ENCODE results near the gene PLCB3. TPM values are rescaled to one million over a fixed set of nuclear protein-coding genes. Genes with fewer than 3 reads are reported as not detected.
A peak's percentile ranks its signal among the peaks of the same experiment; 100 is the strongest.
"Not testable (repeated sequence)": the region's sequence is repeated elsewhere in the genome, so short reads cannot be mapped to it uniquely, and the experiment has no call there.

The PLCB3 gene
- total RNA-seq, 1 experiment from 2014 or later: 12.6 TPM

DNA sequence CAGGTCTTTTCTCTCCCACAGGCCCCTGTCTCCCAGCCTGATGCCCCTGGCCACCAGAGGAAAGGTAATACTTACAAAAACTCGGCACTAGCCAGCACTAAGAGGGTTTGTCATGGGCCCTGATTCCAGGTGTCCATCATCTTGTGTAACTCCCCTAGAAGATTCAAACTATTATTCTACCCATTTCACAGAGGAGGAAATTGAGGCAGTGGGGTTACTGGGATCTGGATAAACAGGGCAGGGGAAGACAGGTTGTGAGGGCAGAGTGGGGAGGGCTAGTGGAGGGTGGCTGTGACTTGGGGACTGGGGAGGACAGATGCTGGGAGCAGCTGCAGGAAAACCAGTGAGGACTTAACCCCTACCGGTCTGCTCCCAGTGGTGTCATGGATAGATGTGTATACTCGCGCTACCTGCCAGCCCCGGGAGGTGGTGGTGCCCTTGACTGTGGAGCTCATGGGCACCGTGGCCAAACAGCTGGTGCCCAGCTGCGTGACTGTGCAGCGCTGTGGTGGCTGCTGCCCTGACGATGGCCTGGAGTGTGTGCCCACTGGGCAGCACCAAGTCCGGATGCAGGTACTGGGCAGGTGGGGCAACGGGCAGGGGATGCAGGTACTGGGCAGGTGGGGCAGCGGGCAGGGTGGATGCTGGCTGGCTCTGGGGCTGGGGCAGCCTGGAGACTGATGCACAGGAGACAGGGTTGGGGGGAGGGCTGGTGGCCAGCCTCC is 15.7 kb upstream of the PLCB3 start:
- DNase-seq (ENCODE audit: low spot score): no peak

DNA sequence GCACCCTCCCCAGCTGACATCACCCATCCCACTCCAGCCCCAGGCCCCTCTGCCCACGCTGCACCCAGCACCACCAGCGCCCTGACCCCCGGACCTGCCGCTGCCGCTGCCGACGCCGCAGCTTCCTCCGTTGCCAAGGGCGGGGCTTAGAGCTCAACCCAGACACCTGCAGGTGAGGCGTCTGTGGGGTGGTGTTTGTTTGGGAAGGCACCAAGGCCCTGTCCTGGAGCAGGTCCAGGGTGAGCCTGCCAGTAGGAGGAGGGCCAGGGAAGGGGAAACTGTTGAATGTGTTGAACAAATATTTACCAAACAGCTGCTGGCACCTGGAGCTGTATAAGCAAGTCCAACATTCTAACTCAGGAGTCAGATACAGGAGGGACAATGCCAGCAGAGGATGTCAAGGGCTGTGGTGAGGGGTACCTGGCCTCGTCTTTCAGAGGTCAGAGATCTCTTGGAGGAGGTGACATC is 13.8 kb upstream of the PLCB3 start:
- DNase-seq (ENCODE audit: low spot score): no peak

DNA sequence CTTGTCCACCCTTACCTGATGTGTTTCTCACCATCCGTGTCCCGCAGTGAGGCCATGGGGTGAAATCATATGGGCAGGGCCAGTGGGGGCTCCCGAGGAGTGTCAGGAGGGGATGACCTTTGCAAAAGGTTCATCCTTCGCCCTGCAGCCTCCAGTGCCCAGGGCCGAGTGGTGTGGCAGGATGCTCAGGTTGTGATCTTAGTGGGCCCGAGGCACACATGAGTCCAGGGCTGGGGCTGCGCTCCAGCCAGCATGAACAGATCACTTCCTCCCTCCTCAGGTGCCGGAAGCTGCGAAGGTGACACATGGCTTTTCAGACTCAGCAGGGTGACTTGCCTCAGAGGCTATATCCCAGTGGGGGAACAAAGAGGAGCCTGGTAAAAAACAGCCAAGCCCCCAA is 13.3 kb upstream of the PLCB3 start:
- DNase-seq (ENCODE audit: low spot score): no peak

DNA sequence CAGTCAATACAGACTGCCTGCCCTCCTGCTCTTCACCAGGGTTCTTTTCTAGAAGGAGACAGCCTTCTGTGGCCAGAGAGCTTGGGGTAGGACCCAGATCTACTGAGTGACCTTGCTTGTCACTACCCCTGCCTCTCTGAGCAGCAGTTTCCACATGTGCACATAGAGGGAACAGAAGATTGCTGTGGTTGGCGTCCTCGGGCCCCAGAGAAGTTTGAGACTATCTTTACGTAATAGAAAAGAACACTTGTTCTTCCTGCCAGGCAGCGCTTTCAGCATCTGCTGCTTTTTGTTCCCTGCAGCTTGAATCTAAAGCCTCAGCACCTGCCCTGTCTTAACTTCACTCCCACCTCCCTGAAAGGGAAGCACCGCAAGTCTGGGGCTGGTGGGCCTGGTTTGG is 12.3 kb upstream of the PLCB3 start:
- DNase-seq (ENCODE audit: low spot score): no peak

DNA sequence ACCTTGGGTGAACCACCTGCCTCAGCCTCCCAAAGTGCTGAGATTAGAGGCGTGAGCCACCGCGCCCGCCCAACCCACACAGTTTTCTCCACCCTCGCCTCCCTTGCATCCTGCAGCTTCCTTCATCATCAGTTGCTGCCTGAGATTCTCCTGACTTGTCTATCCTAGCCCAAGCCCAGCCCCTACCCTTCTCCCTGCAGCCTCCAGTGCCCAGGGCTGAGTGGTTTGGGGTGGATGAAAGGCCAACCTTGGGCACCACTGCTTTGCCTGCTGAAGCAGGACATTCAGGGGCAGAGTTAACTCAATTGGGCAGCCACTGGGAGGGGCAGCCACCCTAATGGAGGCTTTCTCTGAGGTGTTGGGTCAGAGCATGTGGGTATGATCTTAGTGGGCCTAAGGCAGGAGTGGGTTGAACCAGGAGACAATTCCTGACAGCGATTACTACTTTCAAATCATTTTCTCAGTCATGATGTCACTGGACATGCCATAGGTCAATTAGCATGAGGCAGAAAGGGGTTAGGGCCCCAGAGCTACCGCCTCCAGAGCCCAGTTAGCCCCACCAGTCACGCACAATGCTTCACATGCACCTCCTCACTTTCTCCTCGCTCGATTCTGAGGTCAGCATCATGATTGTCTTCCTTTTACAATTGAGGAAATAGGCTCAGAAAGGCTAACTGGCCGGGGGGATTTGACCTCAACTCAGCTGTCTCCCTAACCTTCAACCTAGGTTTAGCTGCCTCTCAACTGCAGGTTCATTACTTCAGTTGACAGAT is 11.5 kb upstream of the PLCB3 start:
- no peak for DNase-seq (ENCODE audit: low spot score)

DNA sequence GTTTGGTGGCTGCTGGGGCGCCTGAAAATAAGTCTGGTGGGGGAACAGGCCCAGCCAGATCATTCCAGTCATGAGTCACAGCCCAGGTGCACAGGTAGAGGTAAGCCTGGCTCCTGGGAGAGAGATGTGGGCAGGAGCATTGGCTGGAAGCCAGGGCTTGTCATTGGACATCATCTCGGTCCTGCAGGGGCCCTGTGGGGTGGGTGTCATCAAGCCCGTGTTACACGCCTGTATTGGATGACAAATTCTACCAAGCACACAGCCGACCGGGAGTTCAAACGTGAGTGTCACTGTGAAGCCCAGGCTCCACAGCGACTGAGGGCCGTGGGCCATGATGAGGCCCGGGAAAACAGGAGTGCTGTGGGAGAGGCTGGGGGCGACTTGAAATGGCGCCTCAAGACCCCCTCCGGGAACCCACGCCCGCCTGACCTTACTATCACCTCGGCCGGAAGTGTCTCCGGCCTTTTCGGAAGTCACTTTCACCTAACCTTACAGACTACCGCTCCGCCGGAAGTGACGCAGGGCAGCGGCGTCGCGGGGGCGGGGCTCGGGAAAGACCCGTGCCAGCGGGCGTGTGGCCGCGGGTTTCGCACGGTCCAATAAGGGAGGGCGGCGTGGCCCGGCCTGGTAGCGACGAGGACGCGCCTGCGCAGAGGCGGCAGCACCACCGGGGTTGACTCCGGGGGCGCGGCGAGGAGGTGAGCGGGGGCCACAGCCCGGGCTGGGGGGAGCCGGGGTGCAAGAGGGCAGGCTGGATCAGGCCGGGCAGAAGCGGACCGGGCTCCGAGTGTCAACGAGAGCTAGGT is 10.7 kb upstream of the PLCB3 start, which contains the start of gene FKBP2:
Gene FKBP2, plus strand, starts transcription at position 661 of the 806 bp plus-strand sequence. CDS start 1,293 bp downstream, outside the sequence.
- peak; percentile 95 for DNase-seq (ENCODE audit: low spot score)

DNA sequence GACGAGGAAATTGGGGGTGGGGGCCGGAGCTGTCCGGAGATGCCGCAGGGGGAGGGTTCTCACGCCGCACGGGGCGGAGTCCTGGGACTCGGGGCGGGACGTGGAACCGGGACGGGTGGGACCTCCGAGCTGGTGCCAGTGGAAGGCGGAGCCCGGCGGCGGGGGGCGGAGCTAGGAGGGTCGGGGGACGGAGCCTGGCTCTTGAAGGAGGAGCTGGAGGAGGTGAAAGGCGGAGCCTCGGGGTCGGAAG is 10.2 kb upstream of the PLCB3 start:
- DNase-seq (ENCODE audit: low spot score): peak; percentile 94

DNA sequence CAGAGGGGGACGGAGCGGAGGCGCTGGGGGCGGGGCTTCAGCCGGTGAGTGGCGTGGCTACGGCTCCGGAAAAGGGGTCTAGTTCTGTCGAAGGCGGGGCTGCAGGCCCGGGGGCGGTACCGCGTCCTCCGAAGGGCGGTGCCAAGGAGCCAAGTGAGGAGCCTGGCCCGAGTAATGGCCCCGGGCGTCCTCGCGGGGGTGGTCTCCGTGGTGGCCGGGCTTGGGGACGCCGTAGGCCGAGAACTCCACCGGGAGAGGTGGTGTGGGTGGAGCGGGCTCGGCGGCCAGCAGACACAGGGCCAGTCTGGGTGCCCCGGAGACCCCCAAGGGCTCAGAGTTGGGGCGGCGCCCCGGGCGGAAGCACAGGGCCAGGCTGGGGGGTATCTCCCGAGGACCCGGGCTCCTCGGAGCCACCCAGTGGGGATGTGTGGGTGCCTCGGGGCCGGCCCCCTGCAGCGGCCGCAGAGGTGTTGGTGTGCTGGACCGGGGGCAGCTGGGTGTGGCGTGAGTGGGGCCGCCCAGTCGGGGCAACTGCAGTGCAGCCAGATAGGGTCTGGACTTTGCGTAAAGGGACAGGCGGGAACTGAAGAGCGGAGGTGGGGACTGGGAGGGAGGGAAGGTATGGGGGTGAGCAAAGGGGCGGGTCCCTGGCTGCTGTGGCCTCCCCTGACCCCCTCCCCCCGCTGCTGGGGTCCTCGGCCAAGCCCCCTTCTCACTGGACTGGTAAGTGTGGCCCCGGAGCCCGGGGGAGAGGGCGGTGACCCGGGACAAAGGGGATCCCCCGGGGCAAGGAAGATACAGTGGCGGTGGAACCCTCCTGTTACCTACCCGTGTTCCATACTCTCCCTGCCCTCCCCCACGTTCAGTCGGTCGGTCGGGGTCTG is 9.6 kb upstream of the PLCB3 start:
- no peak for DNase-seq (ENCODE audit: low spot score)

DNA sequence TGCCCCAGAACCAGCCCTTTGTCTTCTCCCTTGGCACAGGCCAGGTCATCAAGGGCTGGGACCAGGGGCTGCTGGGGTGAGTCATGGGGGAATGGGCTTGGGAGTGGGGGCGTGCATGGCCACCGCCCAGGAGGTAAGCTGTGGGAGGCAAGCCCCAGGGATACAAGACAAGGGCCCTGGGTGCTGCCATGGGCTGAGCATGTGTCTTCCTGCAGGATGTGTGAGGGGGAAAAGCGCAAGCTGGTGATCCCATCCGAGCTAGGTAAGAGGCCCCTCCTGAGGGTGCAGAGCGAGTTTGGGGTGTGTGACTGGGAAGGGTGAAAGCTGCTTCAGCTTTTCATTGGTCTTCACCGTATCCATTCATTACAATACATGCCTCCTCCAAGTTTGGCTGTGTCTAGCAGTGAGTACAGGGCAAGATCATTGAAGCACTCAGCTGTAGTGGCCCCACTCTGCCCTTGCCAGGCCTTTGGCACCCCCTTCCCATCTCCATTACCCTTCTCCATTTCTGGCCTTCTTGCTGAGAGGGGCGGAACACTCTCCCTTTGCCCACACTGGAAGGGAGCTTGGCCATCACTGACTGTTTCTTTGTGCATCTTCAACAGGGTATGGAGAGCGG is 8.0 kb upstream of the PLCB3 start:
- DNase-seq (ENCODE audit: low spot score): no peak

DNA sequence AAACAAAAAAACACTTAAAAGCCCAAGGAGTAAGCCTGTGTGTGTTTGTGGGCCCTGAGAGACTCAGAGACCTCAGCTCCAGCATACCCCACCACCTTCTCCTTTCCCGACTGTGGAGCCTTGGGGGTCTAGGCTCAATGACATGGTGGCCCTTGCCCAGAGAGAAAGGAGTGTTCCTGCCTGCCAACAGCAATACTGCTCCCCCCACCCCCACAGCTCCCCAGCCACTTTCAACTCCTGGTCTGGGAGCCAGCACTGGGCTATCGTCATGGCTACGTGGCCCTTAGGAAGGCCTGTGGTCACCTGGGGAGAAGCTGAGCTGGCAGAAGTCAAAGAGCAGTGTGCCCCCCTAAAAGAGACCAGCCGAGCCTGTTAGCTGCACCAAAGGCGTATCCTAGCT is 7.2 kb upstream of the PLCB3 start:
- DNase-seq (ENCODE audit: low spot score): no peak

DNA sequence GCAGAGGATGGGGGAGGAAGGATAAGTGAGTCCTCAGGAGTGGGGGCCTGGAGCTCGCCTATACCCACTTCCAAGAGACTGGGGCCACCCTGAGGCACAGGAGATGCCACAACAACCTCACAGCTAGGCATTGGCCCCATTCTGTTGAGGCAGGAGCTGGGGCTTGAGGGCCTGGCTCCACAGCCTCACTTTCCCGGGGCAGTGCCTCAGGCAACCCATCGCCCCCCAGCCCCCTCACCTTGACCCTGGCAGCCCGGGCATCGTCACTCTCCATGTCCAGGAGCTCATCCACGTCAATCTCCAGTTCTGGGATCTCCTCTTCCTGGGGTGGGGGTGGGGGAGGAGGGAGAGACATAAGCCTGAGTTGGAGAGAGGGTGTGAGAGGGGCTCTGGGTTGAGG is 6.4 kb upstream of the PLCB3 start:
- DNase-seq (ENCODE audit: low spot score): no peak

DNA sequence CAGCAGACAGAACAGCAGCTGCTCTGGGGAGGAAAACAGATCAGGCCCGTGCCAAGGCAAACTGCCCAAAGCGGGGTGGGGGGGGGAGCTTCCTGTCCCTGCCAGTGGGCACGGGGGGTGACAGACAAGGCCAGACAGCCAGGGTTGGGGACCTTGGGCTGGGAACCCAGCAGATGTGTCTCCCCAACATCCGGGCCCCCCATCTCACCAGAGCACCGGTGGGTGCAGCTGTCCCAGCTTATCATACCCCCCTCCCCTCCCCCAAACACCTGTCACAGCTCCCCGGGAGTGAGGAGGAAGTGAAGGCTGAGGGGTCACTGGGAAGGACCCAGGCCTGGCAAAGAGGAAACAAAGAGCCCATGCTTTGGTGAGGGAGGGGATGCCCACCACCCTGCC is 5.9 kb upstream of the PLCB3 start:
- DNase-seq (ENCODE audit: low spot score): no peak

DNA sequence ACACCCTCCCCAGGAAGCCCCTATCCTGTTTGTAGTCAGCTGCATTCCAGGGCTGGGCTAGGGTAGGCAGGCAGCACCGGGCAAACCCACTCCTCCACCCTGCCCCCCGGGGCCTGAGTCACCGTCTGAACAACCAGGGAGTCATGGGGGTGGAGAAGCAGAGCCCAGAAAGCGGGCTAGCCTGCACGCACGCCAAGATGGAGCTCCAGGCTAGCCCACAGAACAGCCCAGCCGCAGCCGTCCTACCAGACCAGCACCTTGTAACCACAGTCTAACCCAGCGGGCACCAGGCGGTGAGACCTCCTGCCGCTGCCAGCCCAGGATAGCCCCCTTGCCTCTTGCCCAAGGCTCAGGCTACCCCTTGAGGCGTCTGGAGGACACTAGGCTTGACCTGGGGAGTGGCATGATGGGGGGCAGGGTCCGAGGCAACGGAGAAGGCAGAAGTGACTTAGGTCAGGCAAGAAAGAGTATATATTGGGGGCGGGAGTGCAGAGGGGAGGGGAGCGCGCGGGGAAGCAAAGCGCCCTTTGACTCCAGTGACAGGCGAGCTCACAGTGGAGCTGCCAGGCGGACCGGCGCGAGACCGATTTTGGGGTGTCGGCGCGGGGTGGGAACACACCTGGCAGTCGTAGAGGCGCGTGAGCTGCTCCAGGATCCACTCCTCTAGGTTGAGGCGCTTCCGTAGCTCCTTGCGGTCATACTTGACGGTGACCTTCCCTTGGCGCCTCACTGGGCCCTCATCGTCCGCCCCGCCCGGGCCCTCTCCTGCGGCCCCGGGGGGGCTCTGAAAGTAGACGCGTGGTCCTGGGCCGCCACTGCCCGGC is 5.3 kb upstream of the PLCB3 start:
- DNase-seq (ENCODE audit: low spot score): peak; percentile 82

DNA sequence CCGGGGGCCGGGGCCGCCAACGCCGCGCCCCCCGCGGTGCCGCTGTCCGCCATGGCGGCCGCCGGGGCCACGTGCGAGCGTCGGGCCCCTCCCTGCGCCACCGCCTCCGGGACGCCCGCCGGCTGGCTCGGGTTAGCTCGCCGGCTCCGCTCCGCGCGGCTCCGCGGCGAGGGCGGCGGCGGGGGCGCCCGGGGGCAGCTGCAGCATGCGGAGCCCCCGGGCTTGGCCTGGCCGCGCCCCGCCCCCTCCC is 4.8 kb upstream of the PLCB3 start:
- not testable (repeated sequence) for DNase-seq (ENCODE audit: low spot score)

DNA sequence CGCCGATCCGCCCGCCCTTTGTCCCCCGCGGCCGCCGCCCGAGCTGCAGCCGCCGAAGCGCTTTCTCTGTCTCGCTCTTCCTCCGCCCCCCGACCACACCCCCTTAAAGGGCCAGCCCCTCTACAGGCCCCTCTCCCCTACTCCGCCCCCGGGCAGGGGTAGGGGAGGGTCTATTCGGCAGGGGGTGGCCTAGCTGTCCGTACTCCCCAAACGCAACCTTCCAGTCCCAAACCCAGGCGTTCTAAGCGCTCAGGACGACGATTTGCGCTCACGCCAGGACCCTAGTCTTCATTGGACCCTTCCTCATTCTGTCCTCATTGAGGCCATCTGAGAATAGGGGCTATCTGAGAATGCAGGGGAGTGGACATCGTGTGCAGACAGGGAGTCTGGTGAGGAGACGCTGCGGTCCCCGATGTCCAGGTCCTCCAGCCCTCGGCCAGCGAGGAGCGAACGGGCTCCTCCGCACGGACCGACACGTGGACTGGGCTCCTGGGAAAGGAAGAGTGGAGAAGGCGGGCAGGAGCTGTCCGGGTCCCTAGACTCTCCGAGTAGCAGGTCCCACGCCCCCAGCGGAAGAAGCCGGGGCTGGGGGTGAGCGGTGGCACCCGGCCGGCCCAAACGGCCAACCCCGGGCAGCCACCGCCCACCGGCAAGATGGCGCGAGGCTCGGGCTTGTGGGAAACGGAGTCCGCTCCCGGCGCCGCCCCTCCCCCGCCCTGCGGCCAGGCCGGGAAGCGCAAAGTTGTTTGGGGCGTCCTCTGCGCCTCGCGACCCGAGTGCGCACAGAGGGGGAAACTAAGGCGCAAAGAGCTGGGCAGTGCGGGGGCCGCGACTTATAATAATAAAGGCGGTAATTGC is 4.2 kb upstream of the PLCB3 start, which contains the start of gene PPP1R14B:
Gene PPP1R14B, minus strand, starts transcription at position 73 of the 858 bp plus-strand sequence. CDS start 270 bp downstream, outside the sequence.
- DNase-seq (ENCODE audit: low spot score): peak; percentile 77

DNA sequence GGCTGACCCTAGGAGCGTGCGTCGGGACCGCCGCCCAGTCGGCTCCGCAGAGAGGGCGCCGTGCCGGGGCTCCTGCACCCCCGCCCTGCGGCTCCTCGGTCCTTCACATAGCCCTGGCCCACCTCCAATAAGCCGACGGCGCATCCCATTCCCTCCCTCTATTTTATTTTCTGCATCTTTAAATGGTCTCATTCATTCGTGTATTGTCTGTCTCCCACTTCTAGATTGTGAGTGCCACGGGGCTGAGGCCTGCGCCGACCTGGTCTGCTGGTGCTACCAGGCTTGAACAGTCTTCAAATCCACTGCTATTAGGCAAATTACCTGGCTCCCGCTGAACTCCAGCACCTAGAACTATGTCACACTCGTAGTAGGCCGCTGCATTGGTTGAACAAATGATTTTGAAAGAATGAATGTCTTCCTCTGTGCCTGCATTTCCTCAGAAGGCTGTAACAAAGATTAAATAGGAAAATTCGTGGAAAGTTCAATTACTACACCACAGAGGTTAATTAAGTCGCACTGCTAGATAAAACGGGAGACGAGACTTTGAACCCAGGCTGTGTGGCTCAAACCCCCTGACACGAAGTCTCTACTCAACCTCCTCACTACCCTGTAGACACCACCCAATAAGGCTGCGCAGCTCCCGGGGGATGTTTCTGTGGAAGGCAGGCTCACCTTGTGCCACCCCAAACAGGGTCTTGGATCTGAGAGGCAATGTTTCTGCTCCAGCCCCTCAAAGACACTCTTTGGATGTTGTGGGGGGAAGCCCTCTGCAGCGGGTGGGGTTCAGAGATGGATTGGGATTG is 3.4 kb upstream of the PLCB3 start:
- no peak for DNase-seq (ENCODE audit: low spot score)

DNA sequence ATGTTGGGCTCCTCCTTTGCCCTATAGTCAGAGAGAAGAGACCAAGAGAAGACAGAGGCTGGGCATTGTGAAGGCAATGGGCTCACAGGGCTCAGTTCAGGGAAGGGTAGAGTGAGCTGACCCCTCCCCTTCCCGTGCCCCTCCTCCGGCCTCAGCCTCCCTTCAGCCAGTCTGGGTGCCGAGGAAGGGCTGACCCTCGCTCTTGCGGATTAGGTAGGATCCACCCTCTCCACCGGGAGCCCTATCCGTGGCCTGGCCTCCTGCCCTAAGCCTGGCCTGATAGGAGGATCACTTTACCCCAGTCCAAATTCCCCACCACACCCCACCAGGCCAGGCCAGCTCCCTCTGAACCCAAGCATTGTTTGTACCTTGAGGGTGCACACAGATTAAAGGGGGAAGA is 2.8 kb upstream of the PLCB3 start:
- no peak for DNase-seq (ENCODE audit: low spot score)

DNA sequence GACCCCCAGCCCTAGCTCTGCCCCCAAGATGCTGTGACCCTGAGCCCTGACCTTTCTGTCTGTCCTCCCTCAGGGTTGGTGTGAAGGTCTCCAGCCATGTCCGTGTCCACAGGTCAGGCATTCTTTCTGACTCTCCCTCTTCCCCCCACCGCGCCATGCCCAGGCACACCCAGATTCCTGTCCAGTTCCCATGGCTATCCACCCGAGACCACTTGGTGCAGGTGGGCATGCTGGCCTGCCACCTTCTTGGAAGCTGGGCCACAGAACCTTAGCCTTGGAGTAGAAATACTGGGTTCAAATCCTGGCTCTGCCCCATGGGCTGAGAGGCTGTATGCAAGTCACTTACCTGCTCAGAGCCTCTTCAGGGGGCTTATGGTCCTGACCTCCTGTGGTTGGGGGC is 2.3 kb upstream of the PLCB3 start:
- no peak for DNase-seq (ENCODE audit: low spot score)
